ENCODE data around the gene SLC22A1.

DNA sequence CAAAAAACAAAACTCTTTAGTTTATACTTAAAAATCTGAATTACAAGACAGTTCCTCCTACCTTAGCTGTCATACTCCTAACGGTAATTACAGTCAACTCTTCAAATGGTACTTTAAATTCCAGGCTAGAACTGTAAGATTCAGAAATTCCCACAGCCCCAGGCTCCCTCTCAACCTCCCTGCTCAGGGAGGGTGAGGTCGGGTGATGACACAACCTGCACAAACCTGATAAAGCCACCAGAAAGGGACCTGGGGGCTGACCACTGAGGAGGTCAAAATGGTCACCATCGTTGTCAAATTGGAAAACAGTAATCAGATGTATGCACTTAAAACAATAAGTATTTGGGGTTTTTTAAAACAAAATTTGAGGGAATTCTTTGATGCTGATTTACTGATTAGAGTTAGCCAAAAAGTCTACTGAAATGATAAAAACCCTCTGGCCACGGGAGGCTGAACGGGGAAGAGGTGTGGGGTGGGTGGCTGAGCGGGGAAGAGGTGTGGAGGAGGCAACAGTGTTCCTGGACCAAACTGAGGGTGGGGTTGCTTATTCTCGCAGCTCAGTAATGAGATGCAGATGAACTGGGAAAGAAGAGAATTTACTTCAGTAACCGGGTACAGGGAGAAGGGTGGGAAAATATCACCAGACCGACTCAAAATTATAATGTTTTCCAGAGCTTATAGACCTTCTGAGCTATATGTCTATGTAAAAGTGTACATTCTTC is 52.4 kb downstream of the SLC22A1 start:
- TF ChIP-seq POLR2AphosphoS5 (IDR thresholded peaks at IDR 0.05; ENCODE audit: low read depth): no peak
- TF ChIP-seq, protein P1, sequence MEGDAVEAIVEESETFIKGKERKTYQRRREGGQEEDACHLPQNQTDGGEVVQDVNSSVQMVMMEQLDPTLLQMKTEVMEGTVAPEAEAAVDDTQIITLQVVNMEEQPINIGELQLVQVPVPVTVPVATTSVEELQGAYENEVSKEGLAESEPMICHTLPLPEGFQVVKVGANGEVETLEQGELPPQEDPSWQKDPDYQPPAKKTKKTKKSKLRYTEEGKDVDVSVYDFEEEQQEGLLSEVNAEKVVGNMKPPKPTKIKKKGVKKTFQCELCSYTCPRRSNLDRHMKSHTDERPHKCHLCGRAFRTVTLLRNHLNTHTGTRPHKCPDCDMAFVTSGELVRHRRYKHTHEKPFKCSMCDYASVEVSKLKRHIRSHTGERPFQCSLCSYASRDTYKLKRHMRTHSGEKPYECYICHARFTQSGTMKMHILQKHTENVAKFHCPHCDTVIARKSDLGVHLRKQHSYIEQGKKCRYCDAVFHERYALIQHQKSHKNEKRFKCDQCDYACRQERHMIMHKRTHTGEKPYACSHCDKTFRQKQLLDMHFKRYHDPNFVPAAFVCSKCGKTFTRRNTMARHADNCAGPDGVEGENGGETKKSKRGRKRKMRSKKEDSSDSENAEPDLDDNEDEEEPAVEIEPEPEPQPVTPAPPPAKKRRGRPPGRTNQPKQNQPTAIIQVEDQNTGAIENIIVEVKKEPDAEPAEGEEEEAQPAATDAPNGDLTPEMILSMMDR (conservative IDR thresholded peaks at IDR 0.05; ENCODE audit: low read depth in 2 of 2): no peak
- no peak for TF ChIP-seq CREB1 (CRISPR knock-in tag; IDR thresholded peaks at IDR 0.05; ENCODE audit: low read depth)
- no peak for TF ChIP-seq EZH2phosphoT487 (IDR thresholded peaks at IDR 0.05; ENCODE audit: unreplicated experiment)
- TF ChIP-seq ZNF331 (CRISPR knock-in tag; IDR thresholded peaks at IDR 0.05; ENCODE audit: low read depth): no peak
- TF ChIP-seq EZH2 (IDR thresholded peaks at IDR 0.05; ENCODE audit: low read depth, unreplicated experiment): no peak
- no peak for TF ChIP-seq REST (IDR thresholded peaks at IDR 0.05; ENCODE audit: unreplicated experiment)
- no peak for TF ChIP-seq ETS1 (IDR thresholded peaks at IDR 0.05)
- no peak for TF ChIP-seq NANOG (IDR thresholded peaks at IDR 0.05; ENCODE audit: borderline replicate concordance)
- TF ChIP-seq ZNF114 (CRISPR knock-in tag; IDR thresholded peaks at IDR 0.05): no peak

Data from GM23338 (cell line).